ENCODE data around the gene SOX12. TPM values are rescaled to one million over a fixed set of nuclear protein-coding genes. Genes with fewer than 3 reads are reported as not detected.

The SOX12 gene
- 16.2 TPM for total RNA-seq
- long read RNA-seq, full-length matches to known transcripts, result 16 of 16 reads
- long read RNA-seq, partial matches to known transcripts, result 0 of 16 reads
- long read RNA-seq, other reads (novel, unspliced or antisense), result 0 of 16 reads

- peak; percentile 82 for ATAC-seq (ENCODE audit: poor library complexity)
- intact Hi-C loops (cut with DNase I), result loop anchor here (2.0 to 10.0 kb wide), 2 partner anchors 28 to 50 kb away; partner anchors contain the start of gene ZCCHC3
- peak; percentile 99 for DNase-seq
Observed at GRCh38 chr20:325045-325888, at the start of gene SOX12. Gene SOX12, plus strand, starts transcription at chr20:325552. Its CDS starts 373 bp downstream, at chr20:325925.

GRCh38 chr20:275791-276190 lies 49.6 kb upstream of the SOX12 start:
- intact Hi-C loops (cut with DNase I), result loop anchor here (10.0 kb wide), 1 partner anchor 49 kb away; the partner anchor contains the start of gene SOX12
- DNase-seq (no peak), ATAC-seq (ENCODE audit: poor library complexity) (no peak)

GRCh38 chr20:276620-277495 lies 48.5 kb upstream of the SOX12 start:
- DNase-seq, result no peak
- no peak for ATAC-seq (ENCODE audit: poor library complexity)
- intact Hi-C loops (cut with DNase I), result loop anchor here (10.0 kb wide), 1 partner anchor 48 kb away; the partner anchor contains the start of gene SOX12

GRCh38 chr20:277496-277781 lies 47.9 kb upstream of the SOX12 start:
- DNase-seq (no peak), ATAC-seq (ENCODE audit: poor library complexity) (no peak)
- intact Hi-C loops (cut with DNase I), result loop anchor here (10.0 kb wide), 1 partner anchor 47 kb away; the partner anchor contains the start of gene SOX12

GRCh38 chr20:278181-278580 lies 47.2 kb upstream of the SOX12 start:
- intact Hi-C loops (cut with DNase I), result loop anchor here (10.0 kb wide), 1 partner anchor 47 kb away; the partner anchor contains the start of gene SOX12
- no peak for DNase-seq
- no peak for ATAC-seq (ENCODE audit: poor library complexity)

- intact Hi-C loops (cut with DNase I), result loop anchor here (10.0 kb wide), 1 partner anchor 46 kb away; the partner anchor contains the start of gene SOX12
- peak; percentile 59 for ATAC-seq (ENCODE audit: poor library complexity)
Observed at GRCh38 chr20:278607-279571, 46.5 kb upstream of the SOX12 start.

GRCh38 chr20:284172-284571 lies 41.2 kb upstream of the SOX12 start:
- ATAC-seq (ENCODE audit: poor library complexity) (no peak), DNase-seq (no peak)
- intact Hi-C loops (cut with DNase I), result no loop called here

More at GRCh38 chr20:278607-279571, 46.5 kb upstream of the SOX12 start:
- DNase-seq, result peak; percentile 68

GRCh38 chr20:286508-286907 lies 38.8 kb upstream of the SOX12 start:
- intact Hi-C loops (cut with DNase I), result no loop called here
- DNase-seq, result no peak
- ATAC-seq (ENCODE audit: poor library complexity), result no peak

- no peak for ATAC-seq (ENCODE audit: poor library complexity)
- DNase-seq, result no peak
- intact Hi-C loops (cut with DNase I), result no loop called here
Observed at GRCh38 chr20:288956-289692, 36.2 kb upstream of the SOX12 start.

GRCh38 chr20:289693-290083 lies 35.7 kb upstream of the SOX12 start:
- DNase-seq (no peak), ATAC-seq (ENCODE audit: poor library complexity) (no peak)
- intact Hi-C loops (cut with DNase I), result no loop called here

GRCh38 chr20:290084-290831 lies 35.1 kb upstream of the SOX12 start, which contains the start of gene C20orf96:
Gene C20orf96, minus strand, starts transcription at chr20:290750. Its CDS starts 140 bp downstream, at chr20:290610.
- ATAC-seq (ENCODE audit: poor library complexity) (peak; percentile 98), DNase-seq (peak; percentile 97)
- intact Hi-C loops (cut with DNase I), result no loop called here

- intact Hi-C loops (cut with DNase I), result no loop called here
- ATAC-seq (ENCODE audit: poor library complexity), result no peak
- DNase-seq, result no peak
Observed at GRCh38 chr20:294602-295001, 30.8 kb upstream of the SOX12 start.

- DNase-seq (no peak), ATAC-seq (ENCODE audit: poor library complexity) (no peak)
- intact Hi-C loops (cut with DNase I), result loop anchor here (2.0 kb wide), 1 partner anchor 29 kb away; the partner anchor contains the start of gene SOX12
Observed at GRCh38 chr20:295804-296203, 29.5 kb upstream of the SOX12 start.

- DNase-seq, result peak; percentile 94
- intact Hi-C loops (cut with DNase I), result loop anchor here (2.0 kb wide), 1 partner anchor 27 kb away; the partner anchor contains the start of gene SOX12
- ATAC-seq (ENCODE audit: poor library complexity), result peak; percentile 93
Observed at GRCh38 chr20:297098-297924, 28.0 kb upstream of the SOX12 start, which contains the start of gene ZCCHC3. Gene ZCCHC3, plus strand, starts transcription at chr20:297570. Its CDS starts 17 bp downstream, at chr20:297587.

Measured in Right ventricle myocardium superior (tissue), 1 donor.